ENCODE results near the gene SGTB. TPM values are rescaled to one million over a fixed set of nuclear protein-coding genes. Genes with fewer than 3 reads are reported as not detected.
A peak's percentile ranks its signal among the peaks of the same experiment; 100 is the strongest.

SGTB gene
- polyA plus RNA-seq, 1 donor (not counting 4 experiments of a cell fraction or from before 2014, with no cell fraction given) = 10.4 TPM

- peak; percentile 44 for FAIRE-seq
- dilution Hi-C loops (cut with MboI; ENCODE audit: extremely low pct_ligation_motif_present, low sequenced_read_pairs) = no loop called here
- no peak overlapping the region for H3K4me3 ChIP-seq (ENCODE audit: control insufficient read depth in 2 of 3, extremely low read depth in 1 of 3, insufficient read depth in 2 of 3, low read depth in 1 of 3, low read length in 3 of 3)
- DNase-seq (ENCODE audit: low read depth, low spot score) = peak; percentile 41
- H3K9ac ChIP-seq (ENCODE audit: control insufficient read depth, extremely low read depth, insufficient read depth, low read length) = no peak overlapping the region
- no peaks in the 10 kb centered on the region for H3K9me3 ChIP-seq (ENCODE audit: control insufficient read depth, low read depth, low read length)
- H3K36me3 ChIP-seq (ENCODE audit: control insufficient read depth in 2 of 2, extremely low read depth in 1 of 2, insufficient read depth in 2 of 2, low read length in 2 of 2) = peaks cover 0 to 2% of the 10 kb centered on the region in 2 experiments
- no peak overlapping the region for H2AFZ ChIP-seq (ENCODE audit: control insufficient read depth, low read length)
- peak overlapping the region; percentile 17 for H3K4me2 ChIP-seq (ENCODE audit: control insufficient read depth, extremely low read depth, insufficient read depth, low read depth, low read length)
- no peaks in the 10 kb centered on the region for H3K79me2 ChIP-seq (ENCODE audit: control insufficient read depth, insufficient read depth, low read length)
- no peaks in the 10 kb centered on the region for H3K9me1 ChIP-seq (ENCODE audit: control insufficient read depth, extremely low read depth, insufficient read depth, low read length)
- no peaks in the 10 kb centered on the region for H4K20me1 ChIP-seq (ENCODE audit: control insufficient read depth, extremely low read depth, insufficient read depth, low read length)
- TF ChIP-seq EZH2 (IDR thresholded peaks at IDR 0.05; ENCODE audit: low read length) = no peak
- no peak for TF ChIP-seq CTCF (optimal IDR thresholded peaks at IDR 0.05 in 1 of 3, IDR thresholded peaks at IDR 0.05 in 1 of 3, conservative IDR thresholded peaks at IDR 0.05 in 1 of 3; ENCODE audit: extremely low read depth in 1 of 3, insufficient read depth in 2 of 3, low read length in 3 of 3)
- peak overlapping the region; percentile 48 for H3K27ac ChIP-seq (ENCODE audit: control insufficient read depth, insufficient read depth, low read length)
- H3K27me3 ChIP-seq (ENCODE audit: control insufficient read depth, extremely low read depth, insufficient read depth, low read length) = no peaks in the 10 kb centered on the region
- peaks cover 28% of the 10 kb centered on the region for H3K4me1 ChIP-seq (ENCODE audit: control insufficient read depth, extremely low read depth, insufficient read depth, low read length)
Observed at GRCh38 chr5:65769539-65769938, 47.6 kb upstream of the SGTB start.

GRCh38 chr5:65768723-65769346 lies 46.9 kb upstream of the SGTB start:
- peaks cover 22% of the 10 kb centered on the region for H3K4me1 ChIP-seq (ENCODE audit: control insufficient read depth, extremely low read depth, insufficient read depth, low read length)
- H4K20me1 ChIP-seq (ENCODE audit: control insufficient read depth, extremely low read depth, insufficient read depth, low read length) = no peaks in the 10 kb centered on the region
- H3K4me3 ChIP-seq (ENCODE audit: control insufficient read depth in 2 of 3, extremely low read depth in 1 of 3, insufficient read depth in 2 of 3, low read depth in 1 of 3, low read length in 3 of 3) = no peak overlapping the region
- H3K4me2 ChIP-seq (ENCODE audit: control insufficient read depth, extremely low read depth, insufficient read depth, low read depth, low read length) = no peak overlapping the region
- H3K9ac ChIP-seq (ENCODE audit: control insufficient read depth, extremely low read depth, insufficient read depth, low read length) = no peak overlapping the region
- dilution Hi-C loops (cut with MboI; ENCODE audit: extremely low pct_ligation_motif_present, low sequenced_read_pairs) = no loop called here
- DNase-seq (ENCODE audit: low read depth, low spot score) = no peak
- H3K27me3 ChIP-seq (ENCODE audit: control insufficient read depth, extremely low read depth, insufficient read depth, low read length) = no peaks in the 10 kb centered on the region
- no peak overlapping the region for H2AFZ ChIP-seq (ENCODE audit: control insufficient read depth, low read length)
- no peaks in the 10 kb centered on the region for H3K79me2 ChIP-seq (ENCODE audit: control insufficient read depth, insufficient read depth, low read length)
- no peaks in the 10 kb centered on the region for H3K9me3 ChIP-seq (ENCODE audit: control insufficient read depth, low read depth, low read length)
- H3K9me1 ChIP-seq (ENCODE audit: control insufficient read depth, extremely low read depth, insufficient read depth, low read length) = no peaks in the 10 kb centered on the region
- FAIRE-seq = no peak
- peaks cover 0 to 2% of the 10 kb centered on the region in 2 experiments for H3K36me3 ChIP-seq (ENCODE audit: control insufficient read depth in 2 of 2, extremely low read depth in 1 of 2, insufficient read depth in 2 of 2, low read length in 2 of 2)
- TF ChIP-seq EZH2 (IDR thresholded peaks at IDR 0.05; ENCODE audit: low read length) (no peak), CTCF (optimal IDR thresholded peaks at IDR 0.05 in 1 of 3, IDR thresholded peaks at IDR 0.05 in 1 of 3, conservative IDR thresholded peaks at IDR 0.05 in 1 of 3; ENCODE audit: extremely low read depth in 1 of 3, insufficient read depth in 2 of 3, low read length in 3 of 3) (no peak)
- H3K27ac ChIP-seq (ENCODE audit: control insufficient read depth, insufficient read depth, low read length) = no peak overlapping the region

Measured in keratinocyte (primary cell).